HCT116 (cell line): ENCODE data around the gene SLC19A3. TPM values are rescaled to one million over a fixed set of nuclear protein-coding genes. Genes with fewer than 3 reads are reported as not detected.

Experiments
- ATAC-seq: fragments of 200-7000 bp; cut with Tn5 transposase; 2 replicates; pipeline ENCODE4 v1.9.1; 2020; ENCODE audit warnings: mild to moderate bottlenecking, moderate library complexity
- BruUV-seq: library from RNA; stranded (reverse); fragments of 400-500 nt; replicated peaks from 2 replicates; lab custom pipeline; 2021; lab: Mats Ljungman, UMichigan
- CTCF ChIA-PET: fragments of 300-600 bp; sonication (Branson Sonifier 250); formaldehyde crosslinking; loops from one replicate; lab custom pipeline; 2021; ENCODE audit warnings: antibody characterized with exemption; lab: Charles Lee
- POLR2A ChIA-PET: fragments of 300-600, 350-600 bp; sonication (Branson Sonifier 250); formaldehyde crosslinking; loops from one replicate; lab custom pipeline; 2021; ENCODE audit warnings: antibody characterized with exemption; lab: Charles Lee
- RAD21 ChIA-PET, 2 experiments: fragments of 300-600 bp; sonication (Branson Sonifier 250); formaldehyde crosslinking; loops; one replicate each; lab custom pipeline; 2023; ENCODE audit warnings: low total read pairs in 2 of 2; ENCODE audit not compliant: uncharacterized antibody in 2 of 2, unreplicated experiment in 2 of 2, low non-redundant PET in 1 of 2; lab: Charles Lee
- DNase-seq: peaks from one replicate; pipeline ENCODE4 v3.0.0-alpha.2; 2010; ENCODE audit warnings: low read depth, low spot score
- H2AFZ ChIP-seq: fragments of 200-600 bp; shearing (Covaris generic), sonication (generic); 2 replicates; pipeline ENCODE4 v1.6.1; 2017; ENCODE audit warnings: low read depth, mixed run types, mixed read lengths, antibody characterized with exemption, low read length; ENCODE audit not compliant: poor library complexity, severe bottlenecking
- H3K27ac ChIP-seq: 2 replicates; pipeline ENCODE4 v1.5.1; 2012; ENCODE audit warnings: low read depth, low read length
- H3K27me3 ChIP-seq: fragments of 200-600 bp; sonication (generic); 2 replicates; pipeline ENCODE4 v1.6.1; 2016; ENCODE audit warnings: mixed run types, low read length, mixed read lengths; ENCODE audit not compliant: insufficient read depth
- H3K36me3 ChIP-seq, 2 experiments: fragments of 200-500 bp in 1 of 2; fragments of 200-600 bp in 1 of 2; sonication (Bioruptor generic) in 1 of 2; sonication (generic) in 1 of 2; 2 replicates each; pipeline versions ENCODE4 v1.5.1 to v1.6.1; 2014 to 2016; ENCODE audit warnings: low read length in 2 of 2, inconsistent platforms in 1 of 2, mixed read lengths in 1 of 2, mixed run types in 1 of 2; ENCODE audit not compliant: insufficient read depth in 2 of 2, control insufficient read depth in 1 of 2
- H3K4me1 ChIP-seq, 2 experiments: fragments of 200-600 bp in 1 of 2; sonication (generic) in 1 of 2; 2 replicates each; pipeline versions ENCODE4 v1.5.1 to v1.6.1; 2012 to 2017; ENCODE audit warnings: low read length in 2 of 2, inconsistent platforms in 1 of 2, mild to moderate bottlenecking in 1 of 2, mixed read lengths in 1 of 2, mixed run types in 1 of 2, moderate library complexity in 1 of 2; ENCODE audit not compliant: insufficient read depth in 2 of 2, control insufficient read depth in 1 of 2
- H3K4me2 ChIP-seq: fragments of 200-600 bp; sonication (generic); 2 replicates; pipeline ENCODE4 v1.6.1; 2017; ENCODE audit warnings: mixed run types, low read length, mixed read lengths
- H3K4me3 ChIP-seq, 2 experiments: fragments of 200-600 bp in 1 of 2; sonication (generic) in 1 of 2; replicated peaks in 1 of 2; 2 replicates each; pipeline ENCODE4 v1.5.1; 2011 to 2016; ENCODE audit warnings: low read length in 2 of 2, control low read depth in 1 of 2, low read depth in 1 of 2, mild to moderate bottlenecking in 1 of 2, mixed read lengths in 1 of 2, mixed run types in 1 of 2
- H3K79me2 ChIP-seq: fragments of 200-600 bp; sonication (generic); 2 replicates; pipeline ENCODE4 v1.6.1; 2017; ENCODE audit warnings: mild to moderate bottlenecking, mixed run types, low read length, moderate library complexity, mixed read lengths; ENCODE audit not compliant: insufficient read depth
- H3K9ac ChIP-seq: fragments of 200-600 bp; sonication (generic); 2 replicates; pipeline ENCODE4 v1.6.1; 2016; ENCODE audit warnings: low read length, mixed read lengths
- H3K9me2 ChIP-seq: fragments of 200-600 bp; sonication (generic), shearing (Covaris generic); 2 replicates; pipeline ENCODE4 v1.6.1; 2017; ENCODE audit warnings: mixed run types, mild to moderate bottlenecking, moderate library complexity; ENCODE audit not compliant: insufficient read depth
- H3K9me3 ChIP-seq, 2 experiments: fragments of 200-500 bp in 1 of 2; fragments of 200-600 bp in 1 of 2; sonication (Bioruptor generic) in 1 of 2; sonication (generic) in 1 of 2; 2 replicates each; pipeline ENCODE4 v1.6.1; 2014 to 2017; ENCODE audit warnings: low read length in 2 of 2, mixed read lengths in 2 of 2, inconsistent platforms in 1 of 2, low read depth in 1 of 2, mild to moderate bottlenecking in 1 of 2, mixed run types in 1 of 2, moderate library complexity in 1 of 2; ENCODE audit not compliant: control insufficient read depth in 1 of 2, insufficient read depth in 1 of 2
- H4K20me1 ChIP-seq: fragments of 200-600 bp; sonication (generic), shearing (Covaris generic); 2 replicates; pipeline ENCODE4 v1.6.1; 2017; ENCODE audit warnings: mixed run types, mild to moderate bottlenecking, moderate library complexity; ENCODE audit not compliant: insufficient read depth
- ATF3 ChIP-seq: IDR thresholded peaks from 2 replicates; pipeline ENCODE4 v1.6.1; 2012
- CTCF ChIP-seq, 3 experiments: fragments of 200-600 bp in 1 of 3; sonication (generic) in 1 of 3; IDR thresholded peaks in 2 of 3; conservative IDR thresholded peaks in 1 of 3; 2 replicates each; pipeline ENCODE4 v1.5.1; 2012 to 2017; ENCODE audit warnings: low read depth in 2 of 3, low read length in 2 of 3, antibody characterized with exemption in 1 of 3, borderline replicate concordance in 1 of 3, control low read depth in 1 of 3, mild to moderate bottlenecking in 1 of 3, mixed read lengths in 1 of 3, mixed run types in 1 of 3, moderate library complexity in 1 of 3; ENCODE audit not compliant: insufficient read depth in 1 of 3
- EZH2phosphoT487 ChIP-seq: fragments of 200-600 bp; IDR thresholded peaks from 2 replicates; pipeline ENCODE4 v1.6.1; 2018; ENCODE audit warnings: antibody characterized with exemption, borderline replicate concordance
- FOSL1 ChIP-seq: IDR thresholded peaks from 2 replicates; pipeline ENCODE4 v1.6.1; 2012; ENCODE audit warnings: low read depth
- MAX ChIP-seq: IDR thresholded peaks from 2 replicates; pipeline ENCODE4 v1.6.1; 2012
- RAD21 ChIP-seq: IDR thresholded peaks from 2 replicates; pipeline ENCODE4 v1.6.1; 2012; ENCODE audit warnings: low read depth, mild to moderate bottlenecking
- REST ChIP-seq: IDR thresholded peaks from 2 replicates; pipeline ENCODE4 v1.6.1; 2012; ENCODE audit warnings: low read depth
- SRF ChIP-seq: IDR thresholded peaks from 2 replicates; pipeline ENCODE4 v1.6.1; 2012; ENCODE audit warnings: low read depth
- YY1 ChIP-seq: IDR thresholded peaks from 2 replicates; pipeline ENCODE4 v1.6.1; 2011; ENCODE audit warnings: low read length, low read depth, moderate library complexity, mild to moderate bottlenecking; ENCODE audit not compliant: insufficient replicate concordance; ENCODE audit errors: extremely low read depth
- ZBTB33 ChIP-seq: IDR thresholded peaks from 2 replicates; pipeline ENCODE4 v1.6.1; 2011; ENCODE audit warnings: mild to moderate bottlenecking, low read length, moderate library complexity; ENCODE audit not compliant: insufficient replicate concordance; ENCODE audit errors: extremely low read depth
- ZFX ChIP-seq: fragments of 450-650 bp; IDR thresholded peaks from 2 replicates; pipeline ENCODE4 v1.6.1; 2017
- intact Hi-C: fragments of 100-400 bp; cut with micrococcal nuclease; formaldehyde crosslinking; loops from 2 replicates; pipeline ENCODE4 v1.10.0; 2022
- total RNA-seq: library from RNA; stranded (reverse); gene quantifications from one replicate; pipeline ENCODE4 v1.2.1, GENCODE V29; 2021; ENCODE audit not compliant: unreplicated experiment

The SLC19A3 gene
- total RNA-seq, 1 experiment from 2014 or later, result not detected

- no peak overlapping the region for H3K4me3 ChIP-seq
- RAD21 ChIA-PET, result no interaction called here
- H3K4me2 ChIP-seq, result no peak overlapping the region
- H4K20me1 ChIP-seq, result no peaks in the 10 kb centered on the region
- DNase-seq, result no peak
- no peaks in the 10 kb centered on the region for H3K36me3 ChIP-seq
- CTCF ChIA-PET, result no interaction called here
- no peaks in the 10 kb centered on the region for H3K27me3 ChIP-seq
- TF ChIP-seq SRF (no peak), RAD21 (no peak), YY1 (no peak), EZH2phosphoT487 (no peak), REST (no peak)
- ATAC-seq, result no peak
- no peaks in the 10 kb centered on the region for H3K9me3 ChIP-seq
- H3K27ac ChIP-seq, result no peak overlapping the region
- H3K9me2 ChIP-seq, result no peaks in the 10 kb centered on the region
- no peak overlapping the region for H3K9ac ChIP-seq
- peaks cover 0 to 6% of the 10 kb centered on the region in 2 experiments; a peak in 2 of 4 replicates for H3K4me1 ChIP-seq
- POLR2A ChIA-PET, result no interaction called here
- no peak overlapping the region for H2AFZ ChIP-seq
- no TSS peak for BruUV-seq
- intact Hi-C loops, result loop anchor here (10.0 kb wide), 1 partner anchor 1001 kb away; no protein-coding TSS in a partner anchor
- H3K79me2 ChIP-seq, result no peaks in the 10 kb centered on the region
Measured at GRCh38 chr2:227653419-227653818, 64.4 kb downstream of the SLC19A3 start.

GRCh38 chr2:227643990-227644551 lies 73.8 kb downstream of the SLC19A3 start:
- H3K4me1 ChIP-seq, result no peaks in the 10 kb centered on the region
- no peak overlapping the region for H3K27ac ChIP-seq
- no peak overlapping the region for H2AFZ ChIP-seq
- ChIA-PET RAD21 (no interaction called here), CTCF (interaction anchor here (0.8 kb wide), 1 partner anchor 14 kb away, joined by 5 read pairs; no protein-coding TSS in a partner anchor), POLR2A (no interaction called here)
- BruUV-seq, result no TSS peak
- no peak overlapping the region for H3K4me2 ChIP-seq
- no peaks in the 10 kb centered on the region for H3K9me2 ChIP-seq
- intact Hi-C loops, result no loop called here
- ATAC-seq (no peak), DNase-seq (no peak)
- H3K9ac ChIP-seq, result no peak overlapping the region
- no peak overlapping the region for H3K4me3 ChIP-seq
- no peaks in the 10 kb centered on the region for H3K79me2 ChIP-seq
- H3K36me3 ChIP-seq, result no peaks in the 10 kb centered on the region
- no peaks in the 10 kb centered on the region for H3K9me3 ChIP-seq
- no peaks in the 10 kb centered on the region for H3K27me3 ChIP-seq
- H4K20me1 ChIP-seq, result no peaks in the 10 kb centered on the region
- TF ChIP-seq ZFX (no peak), CTCF (IDR thresholded peaks at IDR 0.05 in 2 of 3, conservative IDR thresholded peaks at IDR 0.05 in 1 of 3; ENCODE audit: borderline replicate concordance in 1 of 3, insufficient read depth in 1 of 3, low read depth in 2 of 3, low read length in 2 of 3) (peak in 2 of 3 experiments; percentile 10 to 53; a peak in 2 of 6 replicates), ZBTB33 (no peak), MAX (no peak), FOSL1 (no peak), YY1 (no peak), ATF3 (no peak)
